Measurements from ENCODE around the gene ARL2BP.

DNA sequence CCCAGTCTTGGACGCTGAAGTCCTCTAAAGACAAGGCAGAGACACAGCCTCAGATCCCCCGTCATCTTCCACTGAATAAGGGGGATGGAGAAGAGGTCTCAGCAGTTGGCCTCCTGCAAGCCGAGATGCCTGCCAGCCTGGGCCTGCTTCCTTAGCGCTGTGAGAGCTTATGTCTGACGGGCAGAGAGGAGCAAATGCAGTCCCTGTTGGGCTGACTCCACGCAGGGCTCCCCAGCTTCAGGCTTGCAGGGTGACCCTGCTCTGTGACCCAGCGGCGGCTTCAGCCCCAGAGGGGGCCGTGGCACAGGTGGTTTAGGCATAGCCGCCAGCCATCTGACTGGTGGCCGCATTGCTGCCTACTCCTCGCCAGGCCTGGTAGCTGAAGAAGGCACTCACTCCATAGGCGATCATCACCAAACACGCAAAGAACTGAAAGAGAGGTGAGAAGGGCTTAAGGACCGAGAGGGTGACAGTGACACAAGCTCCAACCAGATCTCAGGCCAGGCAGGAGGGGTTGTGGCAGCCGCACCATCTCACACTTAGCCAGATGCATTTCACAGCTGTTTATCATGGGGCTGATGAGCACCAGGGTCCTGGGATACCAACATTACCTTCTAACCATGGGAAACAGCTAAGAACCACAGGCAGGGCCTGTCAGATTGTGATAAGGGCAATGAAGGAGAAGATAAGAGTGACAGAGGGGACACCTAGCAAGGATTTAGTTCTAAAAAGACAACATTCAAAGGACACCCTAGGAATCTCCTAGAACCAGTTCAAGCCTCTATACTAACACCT is 11.7 kb downstream of the ARL2BP start:
- no peak for TF ChIP-seq POLR2A (conservative IDR thresholded peaks at IDR 0.05)
- TF ChIP-seq, protein P1, sequence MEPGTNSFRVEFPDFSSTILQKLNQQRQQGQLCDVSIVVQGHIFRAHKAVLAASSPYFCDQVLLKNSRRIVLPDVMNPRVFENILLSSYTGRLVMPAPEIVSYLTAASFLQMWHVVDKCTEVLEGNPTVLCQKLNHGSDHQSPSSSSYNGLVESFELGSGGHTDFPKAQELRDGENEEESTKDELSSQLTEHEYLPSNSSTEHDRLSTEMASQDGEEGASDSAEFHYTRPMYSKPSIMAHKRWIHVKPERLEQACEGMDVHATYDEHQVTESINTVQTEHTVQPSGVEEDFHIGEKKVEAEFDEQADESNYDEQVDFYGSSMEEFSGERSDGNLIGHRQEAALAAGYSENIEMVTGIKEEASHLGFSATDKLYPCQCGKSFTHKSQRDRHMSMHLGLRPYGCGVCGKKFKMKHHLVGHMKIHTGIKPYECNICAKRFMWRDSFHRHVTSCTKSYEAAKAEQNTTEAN (CRISPR knock-in tag; IDR thresholded peaks at IDR 0.05), result no peak
- TF ChIP-seq, protein P2, sequence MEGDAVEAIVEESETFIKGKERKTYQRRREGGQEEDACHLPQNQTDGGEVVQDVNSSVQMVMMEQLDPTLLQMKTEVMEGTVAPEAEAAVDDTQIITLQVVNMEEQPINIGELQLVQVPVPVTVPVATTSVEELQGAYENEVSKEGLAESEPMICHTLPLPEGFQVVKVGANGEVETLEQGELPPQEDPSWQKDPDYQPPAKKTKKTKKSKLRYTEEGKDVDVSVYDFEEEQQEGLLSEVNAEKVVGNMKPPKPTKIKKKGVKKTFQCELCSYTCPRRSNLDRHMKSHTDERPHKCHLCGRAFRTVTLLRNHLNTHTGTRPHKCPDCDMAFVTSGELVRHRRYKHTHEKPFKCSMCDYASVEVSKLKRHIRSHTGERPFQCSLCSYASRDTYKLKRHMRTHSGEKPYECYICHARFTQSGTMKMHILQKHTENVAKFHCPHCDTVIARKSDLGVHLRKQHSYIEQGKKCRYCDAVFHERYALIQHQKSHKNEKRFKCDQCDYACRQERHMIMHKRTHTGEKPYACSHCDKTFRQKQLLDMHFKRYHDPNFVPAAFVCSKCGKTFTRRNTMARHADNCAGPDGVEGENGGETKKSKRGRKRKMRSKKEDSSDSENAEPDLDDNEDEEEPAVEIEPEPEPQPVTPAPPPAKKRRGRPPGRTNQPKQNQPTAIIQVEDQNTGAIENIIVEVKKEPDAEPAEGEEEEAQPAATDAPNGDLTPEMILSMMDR (IDR thresholded peaks at IDR 0.05 in 2 of 3, conservative IDR thresholded peaks at IDR 0.05 in 1 of 3; ENCODE audit: insufficient read depth in 2 of 3, low read depth in 1 of 3, low read length in 3 of 3), result no peak
- TF ChIP-seq POLR2AphosphoS5 (IDR thresholded peaks at IDR 0.05; ENCODE audit: control insufficient read depth, insufficient read depth, low read depth, low read length), result 0 out of 2 replicates have a peak, but pooled peaks have one; percentile 50
- TF ChIP-seq TAF1 (IDR thresholded peaks at IDR 0.05; ENCODE audit: control insufficient read depth, extremely low read depth, insufficient read depth, low read length, severe bottlenecking), result no peak
- no peak for TF ChIP-seq U2AF2 (optimal IDR thresholded peaks at IDR 0.05; ENCODE audit: low read depth, low read length)
- TF ChIP-seq ZNF57 (CRISPR knock-in tag; IDR thresholded peaks at IDR 0.05), result no peak
- no peak for TF ChIP-seq NCOA2 (IDR thresholded peaks at IDR 0.05; ENCODE audit: partially characterized antibody in 2 of 2)
- TF ChIP-seq KLF16 (IDR thresholded peaks at IDR 0.05), result peak; percentile 53; the same call in 1 of the 2 replicates
- TF ChIP-seq BACH1 (tag; IDR thresholded peaks at IDR 0.05), result no peak
- TF ChIP-seq, protein P3, sequence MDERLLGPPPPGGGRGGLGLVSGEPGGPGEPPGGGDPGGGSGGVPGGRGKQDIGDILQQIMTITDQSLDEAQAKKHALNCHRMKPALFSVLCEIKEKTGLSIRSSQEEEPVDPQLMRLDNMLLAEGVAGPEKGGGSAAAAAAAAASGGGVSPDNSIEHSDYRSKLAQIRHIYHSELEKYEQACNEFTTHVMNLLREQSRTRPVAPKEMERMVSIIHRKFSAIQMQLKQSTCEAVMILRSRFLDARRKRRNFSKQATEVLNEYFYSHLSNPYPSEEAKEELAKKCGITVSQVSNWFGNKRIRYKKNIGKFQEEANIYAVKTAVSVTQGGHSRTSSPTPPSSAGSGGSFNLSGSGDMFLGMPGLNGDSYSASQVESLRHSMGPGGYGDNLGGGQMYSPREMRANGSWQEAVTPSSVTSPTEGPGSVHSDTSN (CRISPR knock-in tag; IDR thresholded peaks at IDR 0.05; ENCODE audit: low read depth), result no peak
- TF ChIP-seq, protein P3 (tag; conservative IDR thresholded peaks at IDR 0.05; ENCODE audit: low read depth), result no peak
- no peak for TF ChIP-seq CBX5 (IDR thresholded peaks at IDR 0.05; ENCODE audit: borderline replicate concordance, low read depth)
- TF ChIP-seq, protein P4, sequence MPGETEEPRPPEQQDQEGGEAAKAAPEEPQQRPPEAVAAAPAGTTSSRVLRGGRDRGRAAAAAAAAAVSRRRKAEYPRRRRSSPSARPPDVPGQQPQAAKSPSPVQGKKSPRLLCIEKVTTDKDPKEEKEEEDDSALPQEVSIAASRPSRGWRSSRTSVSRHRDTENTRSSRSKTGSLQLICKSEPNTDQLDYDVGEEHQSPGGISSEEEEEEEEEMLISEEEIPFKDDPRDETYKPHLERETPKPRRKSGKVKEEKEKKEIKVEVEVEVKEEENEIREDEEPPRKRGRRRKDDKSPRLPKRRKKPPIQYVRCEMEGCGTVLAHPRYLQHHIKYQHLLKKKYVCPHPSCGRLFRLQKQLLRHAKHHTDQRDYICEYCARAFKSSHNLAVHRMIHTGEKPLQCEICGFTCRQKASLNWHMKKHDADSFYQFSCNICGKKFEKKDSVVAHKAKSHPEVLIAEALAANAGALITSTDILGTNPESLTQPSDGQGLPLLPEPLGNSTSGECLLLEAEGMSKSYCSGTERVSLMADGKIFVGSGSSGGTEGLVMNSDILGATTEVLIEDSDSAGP (CRISPR knock-in tag; IDR thresholded peaks at IDR 0.05), result no peak
- TF ChIP-seq ADNP (tag; IDR thresholded peaks at IDR 0.05), result no peak

All from K562 (cell line).